ENCODE data around the gene PROS1. TPM values are rescaled to one million over a fixed set of nuclear protein-coding genes. Genes with fewer than 3 reads are reported as not detected.
A peak's percentile ranks its signal among the peaks of the same experiment; 100 is the strongest.

Gene PROS1
- polyA plus RNA-seq, 2 of the 4 experiments (the other 2 are of a cell fraction) = 13.8 to 28.0 TPM

DNA sequence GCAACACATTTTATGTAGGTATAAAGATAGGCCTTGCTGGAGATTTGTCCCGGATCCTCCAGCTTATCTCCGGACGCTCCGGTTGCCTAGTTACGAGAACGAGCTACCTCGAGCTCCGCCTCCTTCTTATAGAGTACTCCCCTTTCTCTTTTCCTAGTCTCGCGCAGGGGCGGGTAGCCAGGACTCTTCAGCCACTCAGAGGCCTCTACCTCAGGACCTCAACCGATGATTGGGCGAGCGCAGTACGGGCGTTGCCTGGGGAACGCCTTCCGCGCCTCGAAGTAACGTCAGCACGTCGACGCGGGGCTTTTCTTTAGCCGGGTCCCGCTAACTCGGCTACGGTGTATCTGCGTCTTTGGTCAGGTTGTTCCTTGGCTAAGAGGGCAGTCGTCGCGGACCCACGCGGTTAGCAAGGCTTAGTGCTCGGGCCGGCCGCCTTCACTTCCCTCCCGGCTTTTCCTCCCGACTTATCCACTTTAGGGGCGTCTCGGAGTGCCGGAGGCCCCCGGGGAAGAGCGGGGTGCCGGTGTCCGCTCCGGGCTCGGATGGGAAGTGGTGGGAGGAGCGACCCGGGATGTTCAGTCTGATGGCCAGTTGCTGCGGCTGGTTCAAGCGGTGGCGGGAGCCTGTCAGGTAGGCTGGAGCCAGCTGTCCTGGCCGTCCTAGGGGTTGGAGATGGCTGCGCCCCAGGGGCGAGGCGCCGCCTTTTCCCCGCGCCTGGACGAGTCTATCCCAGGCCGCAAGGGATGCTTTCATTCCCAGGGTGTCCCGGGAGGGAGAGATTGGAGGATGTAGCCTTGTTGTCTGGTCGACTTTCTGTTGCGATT is 6.4 kb upstream of the PROS1 start, which contains the start of gene ARL13B:
Gene ARL13B (plus strand): TSS at position 306 of the 827 bp plus-strand sequence. CDS start 269 bp downstream, at position 575.
- peak within 1 kb of the TSS; percentile 83 for H3K4me3 ChIP-seq
- ChIA-PET POLR2A (interaction anchor here (0.5 to 2.0 kb wide), 8 partner anchors 9 to 89 kb away, joined by 3 to 20 read pairs (median 5); partner anchors contain the start of genes DHFR2 and NSUN3), CTCF (interaction anchor here (0.6 to 1.1 kb wide), 2 partner anchors 25 to 61 kb away, joined by 3 read pairs; no protein-coding TSS in a partner anchor)
- WGBS (ENCODE audit: missing lambda C conversion rate) = 3% methylated on average over 42 of the region's 66 CpGs
- H3K27ac ChIP-seq = peak within 1 kb of the TSS; percentile 83 to 93
- H3K9me3 ChIP-seq = no peaks in the 10 kb centered on the region
- DNase-seq (ENCODE audit: low read depth in 1 of 2, low spot score in 1 of 2) = peak; percentile 97 to 98
- TF ChIP-seq HES2 (IDR thresholded peaks at IDR 0.05) (no peak), BCL3 (IDR thresholded peaks at IDR 0.05) (peak; percentile 80; the same call in 2 of the 3 replicates), RFX5 (IDR thresholded peaks at IDR 0.05) (peak; percentile 74; the same call in 1 of the 2 replicates), HOXB13 (CRISPR knock-in tag; IDR thresholded peaks at IDR 0.05; ENCODE audit: low read depth) (no peak), POLR2A (IDR thresholded peaks at IDR 0.05; ENCODE audit: low read length) (peak; percentile 91), MAX (IDR thresholded peaks at IDR 0.05) (peak; percentile 43; the same call in 1 of the 2 replicates), JUN (IDR thresholded peaks at IDR 0.05) (peak; percentile 35 to 79; a peak in 3 of 5 replicates), PHF8 (IDR thresholded peaks at IDR 0.05; ENCODE audit: borderline replicate concordance, low read depth) (peak; percentile 93), JUNB (IDR thresholded peaks at IDR 0.05) (no peak)
- TF ChIP-seq, protein P1, sequence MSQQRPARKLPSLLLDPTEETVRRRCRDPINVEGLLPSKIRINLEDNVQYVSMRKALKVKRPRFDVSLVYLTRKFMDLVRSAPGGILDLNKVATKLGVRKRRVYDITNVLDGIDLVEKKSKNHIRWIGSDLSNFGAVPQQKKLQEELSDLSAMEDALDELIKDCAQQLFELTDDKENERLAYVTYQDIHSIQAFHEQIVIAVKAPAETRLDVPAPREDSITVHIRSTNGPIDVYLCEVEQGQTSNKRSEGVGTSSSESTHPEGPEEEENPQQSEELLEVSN (IDR thresholded peaks at IDR 0.05; ENCODE audit: borderline replicate concordance, low read depth) = peak; percentile 37; the same call in 1 of the 2 replicates
- FAIRE-seq = peak; percentile 96
- H3K4me2 ChIP-seq = peak within 1 kb of the TSS; percentile 92
- peaks cover 20% of the 10 kb centered on the region for H3K4me1 ChIP-seq
- peak; percentile 99 to 100 for ATAC-seq

DNA sequence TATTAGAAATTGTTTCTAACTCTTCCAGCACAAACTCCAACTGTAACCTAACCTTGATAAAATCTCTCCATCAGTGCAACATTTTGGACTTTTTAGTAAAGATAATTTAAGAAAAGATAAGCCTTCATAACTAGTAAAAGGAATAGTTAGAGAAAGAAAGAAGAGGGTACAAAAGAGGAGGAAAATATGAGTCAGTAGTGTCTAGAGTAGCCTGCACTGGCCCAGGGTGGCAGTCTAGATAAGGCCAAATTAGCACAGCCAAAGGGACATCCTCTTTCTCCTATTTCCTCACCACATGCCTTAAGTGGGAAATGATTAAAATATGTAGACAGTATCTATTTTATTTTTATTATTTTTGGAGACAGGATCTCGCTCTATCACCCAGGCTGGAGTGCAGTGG is 3.7 kb downstream of the PROS1 start:
- H3K4me3 ChIP-seq = no peak overlapping the region
- TF ChIP-seq, protein P1 (IDR thresholded peaks at IDR 0.05; ENCODE audit: borderline replicate concordance, low read depth) = no peak
- TF ChIP-seq EP300 (IDR thresholded peaks at IDR 0.05) = no peak
- TF ChIP-seq CBX2 (IDR thresholded peaks at IDR 0.05; ENCODE audit: borderline replicate concordance, low read depth) = no peak
- TF ChIP-seq PBX3 (IDR thresholded peaks at IDR 0.05) = no peak
- no peak for TF ChIP-seq HMGXB4 (CRISPR knock-in tag; IDR thresholded peaks at IDR 0.05; ENCODE audit: borderline replicate concordance)
- no peak for TF ChIP-seq NR3C1 (IDR thresholded peaks at IDR 0.05)
- no peak for TF ChIP-seq ATOH8 (CRISPR knock-in tag; IDR thresholded peaks at IDR 0.05; ENCODE audit: low read depth)
- TF ChIP-seq MAZ (IDR thresholded peaks at IDR 0.05; ENCODE audit: borderline replicate concordance, low read depth, low read length) = no peak
- no peak for TF ChIP-seq FOSL2 (IDR thresholded peaks at IDR 0.05)
- no peak for TF ChIP-seq FOSL2 (CRISPR knock-in tag; IDR thresholded peaks at IDR 0.05)
- no peak for TF ChIP-seq BCL3 (IDR thresholded peaks at IDR 0.05)
- no peak for TF ChIP-seq RARB (CRISPR knock-in tag; IDR thresholded peaks at IDR 0.05)
- no peak for TF ChIP-seq CEBPB (IDR thresholded peaks at IDR 0.05)
- no peak for TF ChIP-seq HOXB13 (CRISPR knock-in tag; IDR thresholded peaks at IDR 0.05; ENCODE audit: low read depth)
- no peak for TF ChIP-seq ZC3H11A (IDR thresholded peaks at IDR 0.05)
- no peak for TF ChIP-seq USF2 (IDR thresholded peaks at IDR 0.05)
- no peak for TF ChIP-seq HDAC2 (IDR thresholded peaks at IDR 0.05)
- 89% methylated on average over 1 of the region's 1 CpG for WGBS (ENCODE audit: missing lambda C conversion rate)
- peaks cover 18% of the 10 kb centered on the region for H3K4me1 ChIP-seq
- DNase-seq (ENCODE audit: low read depth in 1 of 2, low spot score in 1 of 2) (no peak), FAIRE-seq (no peak), ATAC-seq (no peak)
- H3K4me2 ChIP-seq = no peak overlapping the region
- peak overlapping the region in 1 of 2 experiments; percentile 11; a peak in 1 of 6 replicates for H3K27ac ChIP-seq
- no peaks in the 10 kb centered on the region for H3K9me3 ChIP-seq
- ChIA-PET POLR2A (no interaction called here), CTCF (no interaction called here)
